SK-N-MC (cell line): ENCODE results near the gene CD58.

Experiments
- DNase-seq: peaks from one replicate; pipeline ENCODE4 v3.0.0-alpha.2; 2011; ENCODE audit warnings: low read depth, low spot score
- H3K27ac ChIP-seq: fragments of 200-600 bp; sonication (generic); 2 replicates; pipeline ENCODE4 v1.5.1; 2016; ENCODE audit warnings: mixed run types
- H3K36me3 ChIP-seq: fragments of 200-600 bp; sonication (generic); 2 replicates; pipeline ENCODE4 v1.6.1; 2017; ENCODE audit warnings: antibody characterized with exemption, low read length, mixed read lengths; ENCODE audit not compliant: insufficient read depth
- H3K4me3 ChIP-seq: fragments of 200-600 bp; sonication (generic); 2 replicates; pipeline ENCODE4 v1.5.1; 2016
- H3K9ac ChIP-seq: fragments of 200-600 bp; sonication (generic); 2 replicates; pipeline ENCODE4 v1.8.0; 2017; ENCODE audit warnings: mixed run types, mixed read lengths; ENCODE audit not compliant: insufficient read length
- H3K9me3 ChIP-seq: fragments of 200-600 bp; sonication (generic); 2 replicates; pipeline ENCODE4 v1.6.1; 2017; ENCODE audit warnings: low read depth, mild to moderate bottlenecking, antibody characterized with exemption, low read length, moderate library complexity, mixed read lengths
- EZH2 ChIP-seq: fragments of 200-600 bp; sonication (generic); IDR thresholded peaks from one replicate; pipeline ENCODE4 v1.6.1; 2017; ENCODE audit warnings: antibody characterized with exemption
- FOXP2 ChIP-seq: optimal IDR thresholded peaks from 2 replicates; pipeline ENCODE3; 2011; ENCODE audit warnings: mild to moderate bottlenecking, moderate library complexity; ENCODE audit not compliant: insufficient read depth; ENCODE audit errors: extremely low read length, control extremely low read depth
- POLR2AphosphoS5 ChIP-seq: IDR thresholded peaks from 2 replicates; pipeline ENCODE4 v1.6.1; 2012; ENCODE audit warnings: mild to moderate bottlenecking, low read depth, low read length, borderline replicate concordance

Gene CD58

DNA sequence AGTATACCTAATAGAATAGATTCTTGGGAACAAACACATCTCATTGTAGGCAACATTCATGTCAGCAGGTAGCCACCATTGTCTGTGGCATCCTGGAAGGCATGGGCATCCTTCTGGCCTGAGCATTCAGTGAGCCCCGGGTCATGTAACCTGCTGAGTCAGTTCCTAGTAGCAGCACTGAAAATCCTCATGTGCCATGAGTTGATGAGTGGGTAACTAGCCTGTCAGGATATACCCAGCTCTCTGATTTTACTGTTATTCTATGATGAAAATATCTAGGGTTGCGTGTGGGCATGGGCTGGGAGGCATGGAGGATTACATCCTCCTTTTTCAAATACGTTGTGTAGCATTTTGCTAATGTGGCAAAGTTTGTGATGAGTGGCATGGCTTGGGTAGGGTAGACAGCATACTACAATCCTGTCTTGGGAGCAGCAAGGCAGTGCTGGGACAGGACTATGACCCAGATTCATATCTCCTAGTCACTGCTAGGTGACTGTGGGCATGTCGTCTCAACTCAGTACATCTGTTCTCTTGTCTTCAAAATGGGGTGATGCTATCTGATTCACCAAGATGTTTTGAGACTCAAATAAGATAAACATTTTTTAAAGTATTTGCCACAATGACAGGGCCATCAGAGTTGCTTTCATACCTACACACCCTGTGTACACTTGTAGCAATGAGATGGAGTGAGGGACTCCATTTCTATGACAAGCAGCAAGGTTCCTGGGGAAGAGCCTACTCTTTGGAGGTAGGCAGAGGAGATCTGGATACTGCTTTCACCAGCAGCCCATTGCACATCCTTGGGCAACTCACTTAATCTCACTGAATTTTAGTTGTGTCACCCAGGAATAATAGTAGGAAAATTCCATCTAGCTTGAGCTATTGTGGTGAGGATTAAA lies 62.5 kb downstream of the CD58 start:
- no peaks in the 10 kb centered on the region for H3K9me3 ChIP-seq
- no peaks in the 10 kb centered on the region for H3K36me3 ChIP-seq
- no peak for DNase-seq
- H3K9ac ChIP-seq = no peak overlapping the region
- no peak overlapping the region for H3K4me3 ChIP-seq
- TF ChIP-seq POLR2AphosphoS5 (no peak), EZH2 (no peak), FOXP2 (no peak)
- no peak overlapping the region for H3K27ac ChIP-seq

DNA sequence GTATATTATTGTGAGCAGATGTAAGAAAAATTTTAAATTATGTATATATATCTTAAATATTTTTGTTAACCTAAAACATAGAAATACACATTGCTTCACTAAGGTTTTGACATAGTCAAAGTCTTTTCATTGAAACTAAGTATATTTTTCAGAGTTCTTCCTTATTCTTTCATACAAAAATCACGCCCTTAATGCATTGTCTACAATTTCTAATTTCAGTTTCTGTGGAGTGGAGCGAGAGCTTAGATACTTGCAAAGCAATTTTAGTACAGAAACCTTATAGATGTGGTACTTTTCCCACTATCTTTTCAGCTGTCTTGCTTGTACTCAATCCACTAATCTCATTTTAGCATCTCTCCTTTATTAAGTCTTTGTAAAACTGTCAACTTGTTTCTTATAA lies 63.2 kb downstream of the CD58 start:
- no peak for DNase-seq
- Histone ChIP-seq H3K27ac (no peak overlapping the region), H3K9ac (no peak overlapping the region)

DNA sequence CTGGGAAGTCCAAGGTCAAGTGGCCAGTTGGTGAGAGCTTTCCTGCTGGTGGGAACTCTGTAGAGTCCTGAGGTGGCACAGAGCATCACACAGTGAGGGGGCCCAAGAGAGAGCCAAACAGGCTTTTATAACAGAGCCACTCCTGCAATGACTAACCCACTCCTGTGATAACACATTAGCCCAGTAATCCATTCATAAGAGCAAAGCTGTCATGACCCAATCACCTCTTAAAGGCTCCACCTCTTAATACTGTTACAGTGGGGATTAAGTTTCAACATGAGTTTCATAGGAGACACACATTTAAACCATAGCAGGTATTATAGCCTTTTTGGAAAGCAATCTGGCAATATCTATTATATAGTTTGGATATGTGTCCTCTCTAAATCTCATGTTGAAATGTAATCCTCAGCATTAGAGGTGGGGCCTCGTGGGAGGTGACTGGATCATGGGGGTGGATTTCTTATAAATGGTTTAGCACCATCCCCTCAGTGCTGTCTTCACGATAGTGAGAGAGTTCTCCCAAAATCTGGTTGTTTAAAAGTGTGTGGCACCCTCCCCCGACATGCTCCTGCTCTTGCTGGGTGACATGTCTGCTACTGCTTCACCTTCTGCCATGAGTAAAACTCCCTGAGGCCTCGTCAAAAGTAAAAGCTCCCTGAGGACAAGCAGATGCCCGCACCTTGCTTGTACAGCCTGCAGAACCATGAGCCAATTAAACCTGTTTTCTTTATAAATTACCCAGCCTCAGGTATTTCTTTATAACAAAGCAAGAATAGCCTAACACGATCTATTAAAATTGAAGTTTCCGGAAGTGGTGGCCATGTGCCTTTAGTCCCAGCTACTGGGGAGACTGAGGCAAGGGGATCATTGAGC lies 64.5 kb downstream of the CD58 start:
- H3K27ac ChIP-seq = no peak overlapping the region
- no peak overlapping the region for H3K9ac ChIP-seq
- TF ChIP-seq POLR2AphosphoS5 = no peak
- TF ChIP-seq FOXP2 = no peak
- no peak for TF ChIP-seq EZH2
- no peaks in the 10 kb centered on the region for H3K9me3 ChIP-seq
- DNase-seq = no peak
- no peak overlapping the region for H3K4me3 ChIP-seq
- no peaks in the 10 kb centered on the region for H3K36me3 ChIP-seq

More for the DNA sequence above, 63.2 kb downstream of the CD58 start:
- Histone ChIP-seq H3K4me3 (no peak overlapping the region), H3K9me3 (no peaks in the 10 kb centered on the region), H3K36me3 (no peaks in the 10 kb centered on the region)
- TF ChIP-seq FOXP2 (no peak), POLR2AphosphoS5 (no peak), EZH2 (no peak)

DNA sequence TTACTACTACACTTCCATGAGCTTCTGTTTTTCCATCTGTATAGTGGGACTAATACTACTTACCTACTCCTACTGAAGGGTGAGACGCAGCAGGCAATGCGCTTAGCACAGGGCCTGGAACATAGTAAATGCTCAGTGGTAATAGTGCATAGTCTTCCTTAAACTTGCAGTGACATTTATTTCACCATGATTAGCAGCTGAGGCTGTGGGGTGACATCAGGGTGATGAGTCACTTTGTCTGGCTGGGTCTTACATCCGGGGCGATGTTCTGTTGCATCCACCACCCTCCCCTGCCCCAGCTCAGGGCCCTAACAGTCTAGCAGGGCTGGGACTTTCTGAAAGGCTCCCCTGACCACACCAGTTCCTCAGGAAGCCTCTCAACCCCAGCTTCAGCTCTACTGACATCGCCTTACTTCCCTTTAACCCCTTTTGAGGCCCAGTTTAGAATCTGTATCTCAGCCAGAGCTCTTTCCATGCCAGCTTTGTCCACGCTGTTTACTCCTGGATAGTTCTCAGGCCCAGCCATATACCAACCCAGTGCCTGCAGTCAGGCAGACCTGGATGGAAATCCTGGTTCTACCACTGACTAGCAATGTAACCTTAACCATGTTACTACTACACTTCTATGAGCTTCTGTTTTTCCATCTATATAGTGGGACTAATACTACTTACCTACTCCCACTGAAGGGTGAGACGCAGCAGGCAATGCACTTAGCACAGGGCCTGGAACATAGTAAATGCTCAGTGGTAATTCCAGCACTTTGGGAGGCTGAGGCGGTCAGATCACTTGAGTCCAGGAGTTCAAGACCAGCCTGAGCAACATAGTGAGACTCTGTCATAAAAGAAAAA lies 66.3 kb downstream of the CD58 start:
- H3K36me3 ChIP-seq = no peaks in the 10 kb centered on the region
- TF ChIP-seq POLR2AphosphoS5 (no peak), FOXP2 (no peak), EZH2 (no peak)
- H3K9me3 ChIP-seq = no peaks in the 10 kb centered on the region
- no peak overlapping the region for H3K27ac ChIP-seq
- no peak for DNase-seq
- H3K4me3 ChIP-seq = no peak overlapping the region
- no peak overlapping the region for H3K9ac ChIP-seq

DNA sequence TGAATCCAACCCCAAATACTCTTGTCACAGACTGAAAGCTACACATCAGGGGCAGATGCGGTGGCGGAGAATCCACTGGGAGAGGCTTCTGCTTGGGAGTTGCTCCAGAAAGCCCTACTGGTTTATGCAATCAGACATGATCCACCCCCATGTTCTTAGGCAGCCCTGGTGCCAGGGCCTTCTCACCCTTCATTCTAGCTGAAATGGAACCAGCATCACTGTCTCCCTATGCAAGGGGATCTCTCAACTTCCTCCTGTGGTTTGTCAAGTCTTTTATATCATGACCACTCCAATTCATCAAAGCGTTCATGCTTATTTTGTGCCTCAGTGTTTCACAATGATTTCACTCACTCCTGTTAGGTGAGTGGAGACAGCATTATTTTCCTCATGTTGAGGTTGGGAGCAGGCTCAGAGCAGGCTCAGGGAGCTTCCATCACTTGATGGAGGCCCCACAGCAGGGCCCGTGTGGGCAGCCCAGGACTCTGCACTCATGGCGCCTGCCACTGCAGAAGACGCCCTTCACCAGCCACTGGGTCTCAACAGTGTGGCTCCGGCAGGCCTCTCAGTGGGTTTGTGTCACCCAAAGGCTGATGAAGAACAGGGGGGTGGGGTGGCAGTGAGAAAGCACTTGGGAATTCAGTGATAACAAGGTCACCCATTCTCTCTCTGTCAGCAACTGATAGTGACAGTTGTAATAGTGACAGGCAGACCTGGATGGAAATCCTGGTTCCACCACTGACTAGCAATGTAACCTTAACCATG lies 67.1 kb downstream of the CD58 start:
- Histone ChIP-seq H3K27ac (no peak overlapping the region), H3K4me3 (no peak overlapping the region), H3K9ac (no peak overlapping the region), H3K36me3 (no peaks in the 10 kb centered on the region), H3K9me3 (no peaks in the 10 kb centered on the region)
- DNase-seq = no peak
- TF ChIP-seq POLR2AphosphoS5 (no peak), FOXP2 (no peak), EZH2 (no peak)

DNA sequence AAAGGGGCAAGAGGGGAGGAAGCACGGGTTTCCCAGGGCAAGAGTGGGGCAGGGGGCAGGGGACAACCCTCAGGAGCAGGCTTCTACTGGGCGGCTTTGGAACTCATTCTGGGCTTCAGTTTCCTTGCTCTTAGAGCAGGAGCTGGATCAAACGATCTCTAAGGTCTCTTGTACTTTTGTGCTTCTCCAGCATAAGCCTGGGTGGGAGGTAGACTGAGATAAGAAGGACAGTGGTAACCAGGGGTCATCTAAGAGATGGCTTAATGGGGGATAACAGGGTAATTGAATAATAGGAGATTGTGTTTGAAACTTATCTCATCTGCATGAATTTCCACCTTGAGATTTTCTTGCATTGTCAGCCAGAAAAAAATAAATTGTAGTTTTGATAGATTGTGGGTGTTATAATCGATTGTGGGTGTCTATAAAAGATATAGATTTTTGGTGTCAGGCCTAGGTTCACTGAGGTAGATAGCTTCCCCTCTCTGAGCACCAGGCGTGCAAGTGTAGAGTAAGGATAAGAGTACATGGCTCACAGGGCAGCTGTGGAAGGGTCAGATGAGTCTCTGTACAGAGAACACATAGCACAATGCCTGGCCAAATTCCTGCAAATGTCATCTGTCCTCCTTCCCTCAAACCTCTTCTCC lies 68.0 kb downstream of the CD58 start:
- no peak for DNase-seq
- no peak overlapping the region for H3K27ac ChIP-seq
- H3K9ac ChIP-seq = no peak overlapping the region
- H3K4me3 ChIP-seq = no peak overlapping the region
- no peaks in the 10 kb centered on the region for H3K9me3 ChIP-seq
- TF ChIP-seq FOXP2 = no peak
- no peak for TF ChIP-seq POLR2AphosphoS5
- TF ChIP-seq EZH2 = no peak
- no peaks in the 10 kb centered on the region for H3K36me3 ChIP-seq

DNA sequence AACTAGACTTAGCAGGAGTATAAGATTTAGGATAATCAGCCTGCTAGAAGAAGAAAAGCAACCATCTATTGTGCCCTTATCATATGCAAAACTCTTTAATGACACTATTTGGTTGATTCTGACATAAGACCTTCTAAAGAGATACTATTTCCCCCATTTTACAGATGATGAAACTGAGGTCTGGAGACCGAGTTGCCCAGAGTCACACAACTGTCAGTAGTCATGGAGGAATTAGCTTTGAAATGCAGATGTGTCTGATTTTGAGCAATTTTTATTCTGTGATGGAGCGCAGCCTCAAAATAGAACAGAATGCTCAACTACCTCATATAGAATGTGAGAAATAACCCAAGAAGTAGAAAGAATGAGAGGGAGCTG lies 69.0 kb downstream of the CD58 start:
- no peak overlapping the region for H3K27ac ChIP-seq
- TF ChIP-seq FOXP2 (no peak), EZH2 (no peak), POLR2AphosphoS5 (no peak)
- DNase-seq = no peak
- no peaks in the 10 kb centered on the region for H3K9me3 ChIP-seq
- no peaks in the 10 kb centered on the region for H3K36me3 ChIP-seq
- H3K4me3 ChIP-seq = no peak overlapping the region
- no peak overlapping the region for H3K9ac ChIP-seq
